ENCODE results near the gene SEPTIN2. TPM values are rescaled to one million over a fixed set of nuclear protein-coding genes. Genes with fewer than 3 reads are reported as not detected.

SEPTIN2 gene
- total RNA-seq, 1 donor from 2014 or later, result 552 TPM

GRCh38 chr2:241269707-241270520 is 45.8 kb upstream of the SEPTIN2 start:
- peak overlapping the region; percentile 89 for H3K4me3 ChIP-seq (ENCODE audit: insufficient read depth, low read depth, low read length)
- no peaks in the 10 kb centered on the region for H3K9me3 ChIP-seq (ENCODE audit: insufficient read depth, low read depth, low read length)
- peak overlapping the region; percentile 99 for H3K4me3 Mint-ChIP-seq (ENCODE audit: unreplicated experiment)

GRCh38 chr2:241270531-241270930 is 45.2 kb upstream of the SEPTIN2 start:
- Histone ChIP-seq H4K20me1 (ENCODE audit: insufficient read depth, low read length) (peaks cover 89% of the 10 kb centered on the region), H2AFZ (ENCODE audit: low read depth, low read length) (no peak overlapping the region), H3K9ac (ENCODE audit: low read length) (peak overlapping the region; percentile 92), H3K27ac (ENCODE audit: low read depth, low read length) (no peak overlapping the region), H3K4me2 (ENCODE audit: low read length) (peak overlapping the region; percentile 88), H3K79me2 (ENCODE audit: insufficient read depth, low read length) (peaks cover 96% of the 10 kb centered on the region), H3K4me3 (ENCODE audit: insufficient read depth, low read depth, low read length) (peak overlapping the region; percentile 89), H3K4me1 (ENCODE audit: insufficient read depth, low read length) (peaks cover 33% of the 10 kb centered on the region), H3K27me3 (ENCODE audit: insufficient read depth, low read length) (no peaks in the 10 kb centered on the region), H3K36me3 (ENCODE audit: insufficient read depth, low read length) (peaks cover 30% of the 10 kb centered on the region), H3K9me3 (ENCODE audit: insufficient read depth, low read depth, low read length) (no peaks in the 10 kb centered on the region)
- H3K36me3 Mint-ChIP-seq (ENCODE audit: low read depth, unreplicated experiment), result peaks cover 43% of the 10 kb centered on the region
- no peak for TF ChIP-seq EZH2 (IDR thresholded peaks at IDR 0.05; ENCODE audit: insufficient read depth, low read length)
- TF ChIP-seq, protein P1, sequence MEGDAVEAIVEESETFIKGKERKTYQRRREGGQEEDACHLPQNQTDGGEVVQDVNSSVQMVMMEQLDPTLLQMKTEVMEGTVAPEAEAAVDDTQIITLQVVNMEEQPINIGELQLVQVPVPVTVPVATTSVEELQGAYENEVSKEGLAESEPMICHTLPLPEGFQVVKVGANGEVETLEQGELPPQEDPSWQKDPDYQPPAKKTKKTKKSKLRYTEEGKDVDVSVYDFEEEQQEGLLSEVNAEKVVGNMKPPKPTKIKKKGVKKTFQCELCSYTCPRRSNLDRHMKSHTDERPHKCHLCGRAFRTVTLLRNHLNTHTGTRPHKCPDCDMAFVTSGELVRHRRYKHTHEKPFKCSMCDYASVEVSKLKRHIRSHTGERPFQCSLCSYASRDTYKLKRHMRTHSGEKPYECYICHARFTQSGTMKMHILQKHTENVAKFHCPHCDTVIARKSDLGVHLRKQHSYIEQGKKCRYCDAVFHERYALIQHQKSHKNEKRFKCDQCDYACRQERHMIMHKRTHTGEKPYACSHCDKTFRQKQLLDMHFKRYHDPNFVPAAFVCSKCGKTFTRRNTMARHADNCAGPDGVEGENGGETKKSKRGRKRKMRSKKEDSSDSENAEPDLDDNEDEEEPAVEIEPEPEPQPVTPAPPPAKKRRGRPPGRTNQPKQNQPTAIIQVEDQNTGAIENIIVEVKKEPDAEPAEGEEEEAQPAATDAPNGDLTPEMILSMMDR (IDR thresholded peaks at IDR 0.05; ENCODE audit: insufficient read depth, low read depth, low read length), result no peak
- peaks cover 3% of the 10 kb centered on the region for H3K9me3 Mint-ChIP-seq (ENCODE audit: unreplicated experiment)
- DNase-seq (ENCODE audit: low read depth) (no peak), FAIRE-seq (no peak)
- H3K27ac Mint-ChIP-seq (ENCODE audit: unreplicated experiment), result peak overlapping the region; percentile 75
- H3K27me3 Mint-ChIP-seq (ENCODE audit: low read depth, unreplicated experiment), result no peaks in the 10 kb centered on the region
- H3K4me1 Mint-ChIP-seq (ENCODE audit: low read depth, unreplicated experiment), result peaks cover 54% of the 10 kb centered on the region
- peak overlapping the region; percentile 99 for H3K4me3 Mint-ChIP-seq (ENCODE audit: unreplicated experiment)

More at GRCh38 chr2:241269707-241270520, 45.8 kb upstream of the SEPTIN2 start:
- Mint-ChIP-seq H3K9me3 (ENCODE audit: unreplicated experiment) (no peaks in the 10 kb centered on the region), H3K27ac (ENCODE audit: unreplicated experiment) (no peak overlapping the region), H3K27me3 (ENCODE audit: low read depth, unreplicated experiment) (no peaks in the 10 kb centered on the region), H3K36me3 (ENCODE audit: low read depth, unreplicated experiment) (peaks cover 43% of the 10 kb centered on the region), H3K4me1 (ENCODE audit: low read depth, unreplicated experiment) (peaks cover 54% of the 10 kb centered on the region)
- peaks cover 89% of the 10 kb centered on the region for H4K20me1 ChIP-seq (ENCODE audit: insufficient read depth, low read length)
- no peak overlapping the region for H2AFZ ChIP-seq (ENCODE audit: low read depth, low read length)
- peaks cover 34% of the 10 kb centered on the region for H3K36me3 ChIP-seq (ENCODE audit: insufficient read depth, low read length)
- H3K9ac ChIP-seq (ENCODE audit: low read length), result peak overlapping the region; percentile 92
- H3K4me2 ChIP-seq (ENCODE audit: low read length), result peak overlapping the region; percentile 88
- FAIRE-seq, result no peak
- DNase-seq (ENCODE audit: low read depth), result no peak
- TF ChIP-seq, protein P1 (IDR thresholded peaks at IDR 0.05; ENCODE audit: insufficient read depth, low read depth, low read length), result no peak
- no peak for TF ChIP-seq EZH2 (IDR thresholded peaks at IDR 0.05; ENCODE audit: insufficient read depth, low read length)
- H3K27me3 ChIP-seq (ENCODE audit: insufficient read depth, low read length), result no peaks in the 10 kb centered on the region
- peaks cover 96% of the 10 kb centered on the region for H3K79me2 ChIP-seq (ENCODE audit: insufficient read depth, low read length)
- peaks cover 33% of the 10 kb centered on the region for H3K4me1 ChIP-seq (ENCODE audit: insufficient read depth, low read length)
- H3K27ac ChIP-seq (ENCODE audit: low read depth, low read length), result no peak overlapping the region

All from astrocyte (in vitro differentiated cells and primary cell).